ENCODE data around the gene RFX5. TPM values are rescaled to one million over a fixed set of nuclear protein-coding genes. Genes with fewer than 3 reads are reported as not detected.

RFX5 gene
- total and polyA plus RNA-seq, 9 of the 15 experiments (the other 6 are each of a cell fraction or from before 2014, with no cell fraction given), result 3.8 to 48.2 (median 32.2) TPM

DNA sequence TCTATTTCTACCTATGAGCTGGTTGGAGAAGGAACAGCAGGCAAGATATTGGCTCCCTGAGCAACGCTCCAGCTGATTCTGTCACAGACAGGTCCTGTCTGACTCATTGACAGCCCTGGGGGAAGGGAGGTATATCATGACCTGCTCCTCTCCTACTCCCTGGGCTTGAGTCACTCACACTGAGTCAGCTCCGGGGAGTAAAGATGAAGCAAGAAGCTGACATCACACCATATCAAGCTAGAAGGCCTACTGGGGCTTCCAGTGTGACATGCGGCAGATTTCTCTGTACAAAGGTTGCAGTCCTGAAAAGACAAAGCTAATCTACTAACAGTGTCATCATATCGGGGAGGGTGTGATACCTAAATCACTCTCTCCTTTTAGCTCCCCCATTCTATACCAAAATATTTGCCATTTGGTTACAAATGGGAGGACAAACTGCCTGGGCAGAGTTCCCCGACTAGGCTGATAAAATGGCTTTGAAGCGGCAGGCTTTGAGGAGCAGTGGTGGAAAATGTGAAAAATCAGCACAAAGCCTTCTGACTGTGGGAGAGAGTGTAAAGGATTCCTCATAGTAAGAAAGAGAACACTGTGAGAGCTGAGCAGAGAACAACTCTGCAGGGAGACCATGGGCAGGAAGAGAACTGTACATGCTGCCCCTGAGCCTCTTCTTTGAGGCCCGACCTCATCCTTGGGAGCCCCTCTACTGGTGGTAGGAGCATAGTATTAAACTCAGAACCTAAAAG, 35.3 kb downstream of the RFX5 start (continued):
- TF ChIP-seq, protein P1, sequence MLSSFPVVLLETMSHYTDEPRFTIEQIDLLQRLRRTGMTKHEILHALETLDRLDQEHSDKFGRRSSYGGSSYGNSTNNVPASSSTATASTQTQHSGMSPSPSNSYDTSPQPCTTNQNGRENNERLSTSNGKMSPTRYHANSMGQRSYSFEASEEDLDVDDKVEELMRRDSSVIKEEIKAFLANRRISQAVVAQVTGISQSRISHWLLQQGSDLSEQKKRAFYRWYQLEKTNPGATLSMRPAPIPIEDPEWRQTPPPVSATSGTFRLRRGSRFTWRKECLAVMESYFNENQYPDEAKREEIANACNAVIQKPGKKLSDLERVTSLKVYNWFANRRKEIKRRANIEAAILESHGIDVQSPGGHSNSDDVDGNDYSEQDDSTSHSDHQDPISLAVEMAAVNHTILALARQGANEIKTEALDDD (IDR thresholded peaks at IDR 0.05), result peak; percentile 71
- TF ChIP-seq, protein P2, sequence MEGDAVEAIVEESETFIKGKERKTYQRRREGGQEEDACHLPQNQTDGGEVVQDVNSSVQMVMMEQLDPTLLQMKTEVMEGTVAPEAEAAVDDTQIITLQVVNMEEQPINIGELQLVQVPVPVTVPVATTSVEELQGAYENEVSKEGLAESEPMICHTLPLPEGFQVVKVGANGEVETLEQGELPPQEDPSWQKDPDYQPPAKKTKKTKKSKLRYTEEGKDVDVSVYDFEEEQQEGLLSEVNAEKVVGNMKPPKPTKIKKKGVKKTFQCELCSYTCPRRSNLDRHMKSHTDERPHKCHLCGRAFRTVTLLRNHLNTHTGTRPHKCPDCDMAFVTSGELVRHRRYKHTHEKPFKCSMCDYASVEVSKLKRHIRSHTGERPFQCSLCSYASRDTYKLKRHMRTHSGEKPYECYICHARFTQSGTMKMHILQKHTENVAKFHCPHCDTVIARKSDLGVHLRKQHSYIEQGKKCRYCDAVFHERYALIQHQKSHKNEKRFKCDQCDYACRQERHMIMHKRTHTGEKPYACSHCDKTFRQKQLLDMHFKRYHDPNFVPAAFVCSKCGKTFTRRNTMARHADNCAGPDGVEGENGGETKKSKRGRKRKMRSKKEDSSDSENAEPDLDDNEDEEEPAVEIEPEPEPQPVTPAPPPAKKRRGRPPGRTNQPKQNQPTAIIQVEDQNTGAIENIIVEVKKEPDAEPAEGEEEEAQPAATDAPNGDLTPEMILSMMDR (IDR thresholded peaks at IDR 0.05 in 2 of 3, conservative IDR thresholded peaks at IDR 0.05 in 1 of 3; ENCODE audit: insufficient read depth in 2 of 3, low read depth in 1 of 3, low read length in 3 of 3), result no peak
- TF ChIP-seq BMI1 (IDR thresholded peaks at IDR 0.05; ENCODE audit: low read length) (no peak), ZNF384 (IDR thresholded peaks at IDR 0.05; ENCODE audit: low read depth, low read length) (no peak; the same call in 1 of the 2 replicates), ETV6 (IDR thresholded peaks at IDR 0.05; ENCODE audit: borderline replicate concordance in 1 of 2, low read depth in 2 of 2, low read length in 1 of 2) (no peak), ETV6 (CRISPR knock-in tag; IDR thresholded peaks at IDR 0.05; ENCODE audit: borderline replicate concordance) (no peak), ZNF143 (CRISPR knock-in tag; IDR thresholded peaks at IDR 0.05) (no peak), ZNF263 (CRISPR knock-in tag; IDR thresholded peaks at IDR 0.05; ENCODE audit: borderline replicate concordance) (no peak), MYNN (IDR thresholded peaks at IDR 0.05) (peak; percentile 97), MYNN (CRISPR knock-in tag; IDR thresholded peaks at IDR 0.05) (no peak), LEF1 (IDR thresholded peaks at IDR 0.05) (peak; percentile 94), ZNF707 (CRISPR knock-in tag; conservative IDR thresholded peaks at IDR 0.05) (no peak)
- TF ChIP-seq, protein P3, sequence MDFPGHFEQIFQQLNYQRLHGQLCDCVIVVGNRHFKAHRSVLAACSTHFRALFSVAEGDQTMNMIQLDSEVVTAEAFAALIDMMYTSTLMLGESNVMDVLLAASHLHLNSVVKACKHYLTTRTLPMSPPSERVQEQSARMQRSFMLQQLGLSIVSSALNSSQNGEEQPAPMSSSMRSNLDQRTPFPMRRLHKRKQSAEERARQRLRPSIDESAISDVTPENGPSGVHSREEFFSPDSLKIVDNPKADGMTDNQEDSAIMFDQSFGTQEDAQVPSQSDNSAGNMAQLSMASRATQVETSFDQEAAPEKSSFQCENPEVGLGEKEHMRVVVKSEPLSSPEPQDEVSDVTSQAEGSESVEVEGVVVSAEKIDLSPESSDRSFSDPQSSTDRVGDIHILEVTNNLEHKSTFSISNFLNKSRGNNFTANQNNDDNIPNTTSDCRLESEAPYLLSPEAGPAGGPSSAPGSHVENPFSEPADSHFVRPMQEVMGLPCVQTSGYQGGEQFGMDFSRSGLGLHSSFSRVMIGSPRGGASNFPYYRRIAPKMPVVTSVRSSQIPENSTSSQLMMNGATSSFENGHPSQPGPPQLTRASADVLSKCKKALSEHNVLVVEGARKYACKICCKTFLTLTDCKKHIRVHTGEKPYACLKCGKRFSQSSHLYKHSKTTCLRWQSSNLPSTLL (IDR thresholded peaks at IDR 0.05), result no peak
- TF ChIP-seq, protein P4, sequence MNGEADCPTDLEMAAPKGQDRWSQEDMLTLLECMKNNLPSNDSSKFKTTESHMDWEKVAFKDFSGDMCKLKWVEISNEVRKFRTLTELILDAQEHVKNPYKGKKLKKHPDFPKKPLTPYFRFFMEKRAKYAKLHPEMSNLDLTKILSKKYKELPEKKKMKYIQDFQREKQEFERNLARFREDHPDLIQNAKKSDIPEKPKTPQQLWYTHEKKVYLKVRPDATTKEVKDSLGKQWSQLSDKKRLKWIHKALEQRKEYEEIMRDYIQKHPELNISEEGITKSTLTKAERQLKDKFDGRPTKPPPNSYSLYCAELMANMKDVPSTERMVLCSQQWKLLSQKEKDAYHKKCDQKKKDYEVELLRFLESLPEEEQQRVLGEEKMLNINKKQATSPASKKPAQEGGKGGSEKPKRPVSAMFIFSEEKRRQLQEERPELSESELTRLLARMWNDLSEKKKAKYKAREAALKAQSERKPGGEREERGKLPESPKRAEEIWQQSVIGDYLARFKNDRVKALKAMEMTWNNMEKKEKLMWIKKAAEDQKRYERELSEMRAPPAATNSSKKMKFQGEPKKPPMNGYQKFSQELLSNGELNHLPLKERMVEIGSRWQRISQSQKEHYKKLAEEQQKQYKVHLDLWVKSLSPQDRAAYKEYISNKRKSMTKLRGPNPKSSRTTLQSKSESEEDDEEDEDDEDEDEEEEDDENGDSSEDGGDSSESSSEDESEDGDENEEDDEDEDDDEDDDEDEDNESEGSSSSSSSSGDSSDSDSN (IDR thresholded peaks at IDR 0.05; ENCODE audit: borderline replicate concordance in 1 of 2, low read depth in 2 of 2, low read length in 2 of 2), result peak in 1 of 2 experiments; percentile 93; a peak in 2 of 4 replicates
- TF ChIP-seq, protein P5, sequence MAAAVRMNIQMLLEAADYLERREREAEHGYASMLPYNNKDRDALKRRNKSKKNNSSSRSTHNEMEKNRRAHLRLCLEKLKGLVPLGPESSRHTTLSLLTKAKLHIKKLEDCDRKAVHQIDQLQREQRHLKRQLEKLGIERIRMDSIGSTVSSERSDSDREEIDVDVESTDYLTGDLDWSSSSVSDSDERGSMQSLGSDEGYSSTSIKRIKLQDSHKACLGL (CRISPR knock-in tag; IDR thresholded peaks at IDR 0.05; ENCODE audit: borderline replicate concordance, poor library complexity, severe bottlenecking), result no peak
- TF ChIP-seq, protein P6, sequence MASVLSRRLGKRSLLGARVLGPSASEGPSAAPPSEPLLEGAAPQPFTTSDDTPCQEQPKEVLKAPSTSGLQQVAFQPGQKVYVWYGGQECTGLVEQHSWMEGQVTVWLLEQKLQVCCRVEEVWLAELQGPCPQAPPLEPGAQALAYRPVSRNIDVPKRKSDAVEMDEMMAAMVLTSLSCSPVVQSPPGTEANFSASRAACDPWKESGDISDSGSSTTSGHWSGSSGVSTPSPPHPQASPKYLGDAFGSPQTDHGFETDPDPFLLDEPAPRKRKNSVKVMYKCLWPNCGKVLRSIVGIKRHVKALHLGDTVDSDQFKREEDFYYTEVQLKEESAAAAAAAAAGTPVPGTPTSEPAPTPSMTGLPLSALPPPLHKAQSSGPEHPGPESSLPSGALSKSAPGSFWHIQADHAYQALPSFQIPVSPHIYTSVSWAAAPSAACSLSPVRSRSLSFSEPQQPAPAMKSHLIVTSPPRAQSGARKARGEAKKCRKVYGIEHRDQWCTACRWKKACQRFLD (CRISPR knock-in tag; IDR thresholded peaks at IDR 0.05), result peak; percentile 85

All from K562 (cell line).